ENCODE measurements around the gene OLFML1. TPM values are rescaled to one million over a fixed set of nuclear protein-coding genes. Genes with fewer than 3 reads are reported as not detected.

Gene OLFML1
- total RNA-seq, 1 experiment from 2014 or later = 0.05 TPM

DNA sequence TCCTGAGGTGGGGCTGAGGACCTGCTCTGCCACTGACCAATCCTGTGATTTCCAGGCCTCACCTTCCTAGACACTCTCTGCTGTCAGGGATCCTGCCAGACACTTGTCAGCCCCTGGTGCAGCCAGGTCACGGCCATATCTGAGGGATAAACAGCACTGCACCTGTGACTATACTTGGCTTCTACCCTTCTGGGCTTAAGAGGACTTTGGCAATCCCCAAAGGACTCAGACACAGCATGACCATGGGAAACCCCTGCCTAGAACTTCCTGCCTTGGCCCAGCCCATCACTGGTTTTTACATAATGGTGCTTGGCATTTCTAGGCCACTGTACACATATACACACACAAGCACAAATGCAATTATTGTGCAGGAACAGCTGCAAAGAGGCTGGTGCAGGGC is 11.6 kb upstream of the OLFML1 start:
- DNase-seq (ENCODE audit: extremely low read depth, low read depth) = no peak

DNA sequence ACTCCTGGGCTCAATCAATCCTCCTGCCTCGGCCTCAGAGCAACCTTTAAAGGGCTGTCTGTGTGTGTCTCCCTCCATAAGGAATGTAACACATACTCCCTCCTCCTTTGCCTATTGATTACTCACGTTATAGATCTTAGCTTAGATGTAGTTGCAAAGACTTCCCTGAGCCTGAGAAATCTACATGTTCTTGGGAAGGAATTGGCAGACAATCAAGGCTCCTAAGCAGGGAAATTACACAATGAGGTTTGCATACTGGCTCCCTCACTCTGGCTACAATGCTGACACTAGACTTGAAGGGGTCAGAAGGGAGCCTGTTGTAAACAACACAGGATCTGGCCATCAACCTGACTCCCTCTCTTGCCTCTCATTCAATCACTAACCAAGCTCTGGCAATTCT is 5.2 kb upstream of the OLFML1 start:
- DNase-seq (ENCODE audit: extremely low read depth, low read depth) = no peak

DNA sequence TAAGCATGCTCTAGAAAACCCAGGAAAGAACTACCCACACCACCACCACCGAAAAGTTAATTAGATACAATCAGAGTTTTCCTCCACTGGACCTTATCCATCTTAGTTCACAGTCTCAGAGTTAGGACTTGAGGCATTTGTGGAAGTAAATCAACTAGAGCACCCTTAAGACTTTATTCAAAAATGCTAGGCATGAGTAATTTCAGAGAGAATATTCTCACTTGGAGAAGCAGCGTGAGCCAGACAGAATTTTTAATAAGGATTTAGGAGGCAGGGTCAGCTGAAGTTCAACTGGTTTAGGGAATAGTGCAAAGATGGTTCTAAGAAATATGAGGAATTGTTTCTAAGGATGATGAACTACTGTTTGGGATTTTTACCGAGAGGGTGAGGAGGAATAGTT is 1.2 kb upstream of the OLFML1 start:
- DNase-seq (ENCODE audit: extremely low read depth, low read depth) = no peak

DNA sequence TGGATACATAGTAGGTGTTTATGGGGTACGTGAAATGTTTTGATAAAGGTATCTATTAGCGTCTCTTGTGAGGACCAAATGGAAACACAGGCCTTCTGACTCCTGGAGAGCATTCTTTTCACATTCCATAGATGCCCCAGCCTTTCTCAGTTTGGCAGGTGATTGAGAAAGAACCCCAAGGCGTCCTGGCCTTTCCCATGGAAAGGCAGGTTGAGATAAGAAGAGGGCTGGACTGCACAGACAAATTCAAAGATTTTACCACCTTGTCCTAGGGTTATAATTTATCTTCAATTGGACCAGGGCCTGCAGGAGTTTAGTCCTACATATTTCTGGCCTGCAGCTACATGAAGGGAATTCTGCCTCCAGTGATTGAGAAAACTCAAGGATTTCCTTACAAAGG is 661 bp upstream of the OLFML1 start:
- no peak for DNase-seq (ENCODE audit: extremely low read depth, low read depth)

DNA sequence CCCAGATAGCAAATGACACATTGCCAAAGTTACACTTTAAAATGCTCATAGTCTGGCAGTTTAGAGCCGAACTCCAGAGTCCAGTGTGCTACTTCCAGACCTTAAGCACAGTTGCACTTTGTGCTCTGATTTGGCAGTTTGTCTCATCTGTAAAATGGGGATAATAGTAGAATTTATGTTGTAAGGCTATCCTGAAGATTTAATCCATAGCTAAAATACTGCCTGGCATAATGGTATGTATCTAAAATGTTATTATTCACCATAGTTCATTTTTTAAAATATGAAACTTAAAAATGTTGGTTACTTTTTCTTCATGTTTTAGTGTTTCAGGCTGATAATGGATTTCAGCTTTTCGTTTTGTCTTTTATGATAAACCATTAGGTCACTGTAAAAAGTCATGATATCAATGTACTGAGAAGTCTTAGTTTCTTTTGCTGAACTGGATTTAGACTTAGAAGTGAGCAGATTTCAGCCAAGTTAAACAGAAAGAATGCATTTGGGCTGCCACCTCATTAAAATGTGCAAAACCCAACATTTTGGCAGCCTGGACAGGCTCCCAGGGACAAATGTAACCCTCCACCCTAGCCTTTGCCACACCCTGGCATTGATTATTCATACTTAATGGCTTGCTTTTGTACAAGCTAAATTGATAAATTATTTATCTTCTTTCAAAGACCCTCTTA is 933 bp downstream of the OLFML1 start:
- no peak for DNase-seq (ENCODE audit: extremely low read depth, low read depth)

DNA sequence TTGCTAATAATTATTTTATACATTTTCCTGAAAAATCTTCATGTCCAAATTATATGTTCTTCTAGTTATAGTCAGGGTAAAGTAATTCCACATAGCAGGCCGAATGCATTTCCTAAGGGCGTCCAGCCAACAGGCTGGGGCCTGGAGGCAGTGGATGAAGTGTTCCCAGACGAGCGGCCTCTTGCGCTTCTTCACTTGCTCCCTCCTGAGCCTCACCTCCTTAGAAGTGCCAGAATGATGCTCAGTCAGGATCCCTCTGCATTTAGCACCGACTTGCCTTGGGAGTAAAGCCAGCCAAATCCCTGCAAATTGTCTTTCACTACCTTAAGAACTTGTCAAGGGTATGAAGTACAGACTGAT is 1.5 kb downstream of the OLFML1 start:
- no peak for DNase-seq (ENCODE audit: extremely low read depth, low read depth)

DNA sequence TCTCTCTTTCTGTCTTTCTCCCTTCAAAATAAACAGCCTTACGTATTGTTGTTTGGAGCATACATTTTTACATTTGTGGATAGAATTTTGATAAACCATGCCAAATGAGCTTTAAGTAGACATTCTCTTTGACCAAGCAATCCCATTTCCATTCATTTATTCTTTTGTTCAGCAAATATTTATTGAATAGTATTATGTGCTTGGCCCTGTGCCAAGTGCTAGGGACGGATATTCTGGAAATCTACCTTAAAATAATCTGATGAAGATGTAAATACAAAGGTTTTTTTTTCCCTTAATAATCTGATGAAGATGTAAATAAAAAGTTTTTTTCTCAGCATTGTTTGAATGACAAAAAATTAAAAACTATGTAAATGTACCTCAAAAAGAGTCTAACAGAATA is 2.1 kb downstream of the OLFML1 start:
- no peak for DNase-seq (ENCODE audit: extremely low read depth, low read depth)

DNA sequence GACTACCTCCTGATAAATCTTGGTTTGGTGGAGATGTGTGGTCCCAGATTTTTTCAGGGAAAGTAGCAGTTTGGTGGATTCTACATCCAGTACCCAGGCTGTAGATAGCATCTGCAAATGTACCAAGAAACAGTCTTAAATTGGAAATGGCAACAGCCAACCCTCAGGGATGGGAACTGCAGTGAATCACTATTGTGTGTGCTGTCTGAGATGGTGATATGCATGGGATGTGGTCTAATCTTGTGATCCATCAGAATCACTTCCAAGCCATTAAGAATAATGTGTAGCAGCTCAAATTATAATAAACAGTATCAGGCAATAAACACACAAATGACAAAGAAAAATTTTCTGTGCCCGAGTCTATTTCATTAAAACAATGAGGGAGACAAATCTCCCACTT is 3.4 kb downstream of the OLFML1 start:
- no peak for DNase-seq (ENCODE audit: extremely low read depth, low read depth)

DNA sequence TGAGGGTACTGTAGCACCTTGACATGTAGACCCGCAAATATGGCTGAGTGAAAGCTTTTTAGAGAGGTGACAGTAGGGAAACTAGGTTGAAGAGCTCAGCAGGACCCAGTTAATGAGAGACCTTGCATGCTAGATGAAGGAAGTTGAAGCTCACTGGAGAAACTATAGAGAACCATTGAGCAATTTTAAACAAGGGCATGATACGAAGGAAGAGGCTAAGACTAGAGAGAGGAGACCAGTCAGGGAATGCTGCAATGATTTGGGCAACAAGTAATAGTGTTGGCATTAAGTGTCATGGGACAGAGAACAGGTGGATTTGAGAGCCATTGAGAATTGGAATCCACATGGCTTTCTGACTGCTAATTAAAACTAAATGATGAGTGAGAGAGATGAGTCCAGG is 4.1 kb downstream of the OLFML1 start:
- DNase-seq (ENCODE audit: extremely low read depth, low read depth) = no peak

DNA sequence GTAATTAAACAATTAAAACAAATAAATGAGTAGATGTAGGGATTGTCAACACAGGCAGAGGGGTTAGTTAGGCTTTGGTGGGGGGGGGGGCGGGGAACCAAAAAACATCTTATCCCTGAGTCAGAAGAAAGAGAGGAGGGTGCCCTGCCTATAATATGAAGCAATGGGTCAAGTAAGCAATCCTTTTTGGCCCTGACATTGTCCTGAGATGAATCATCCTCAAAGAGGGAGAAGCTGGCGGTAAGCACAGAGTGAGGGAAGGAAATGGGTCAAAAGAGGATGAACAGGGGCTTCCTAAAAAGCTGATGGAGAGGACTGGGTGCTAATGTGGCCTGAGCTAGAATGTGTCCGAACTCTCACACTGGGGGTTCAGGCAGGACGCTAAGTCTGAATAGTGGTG is 4.7 kb downstream of the OLFML1 start:
- no peak for DNase-seq (ENCODE audit: extremely low read depth, low read depth)

DNA sequence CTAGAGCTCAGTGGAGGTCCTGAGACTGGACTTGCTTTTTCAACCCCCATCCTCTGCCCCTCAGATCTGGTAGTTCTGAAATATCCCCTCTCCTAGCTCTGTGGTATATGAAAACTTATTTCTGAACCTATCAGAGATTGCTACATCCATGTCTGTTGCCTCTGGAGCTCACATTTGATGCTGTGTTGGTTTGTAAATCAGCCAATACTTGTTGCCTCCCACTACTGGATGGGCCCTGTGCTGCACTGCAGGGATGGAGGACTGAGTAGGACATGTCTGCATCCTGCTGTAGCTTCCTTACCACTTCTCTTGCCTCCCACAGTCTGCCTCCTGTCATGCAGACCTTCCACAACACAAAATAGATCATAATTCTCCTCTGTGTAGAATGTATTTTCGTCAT is 5.2 kb downstream of the OLFML1 start:
- DNase-seq (ENCODE audit: extremely low read depth, low read depth) = no peak

DNA sequence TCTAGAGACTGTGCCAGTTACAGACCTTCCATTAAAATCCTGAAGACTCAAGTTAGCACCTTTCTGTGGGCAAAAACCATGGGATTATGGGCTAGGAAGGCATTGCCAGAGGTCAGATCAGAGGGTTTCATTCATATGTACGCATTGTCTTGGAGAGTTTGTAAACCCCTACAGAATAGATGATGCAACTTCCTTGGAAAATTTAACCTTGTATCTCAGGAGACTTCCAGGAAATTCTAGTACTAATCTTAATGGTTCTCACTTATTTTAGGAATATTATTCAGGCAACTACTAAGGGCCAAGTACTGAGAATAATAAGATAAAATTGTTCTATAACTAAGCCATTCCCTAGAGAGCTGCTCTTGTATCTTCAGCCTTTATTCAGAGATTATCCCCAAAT is 6.9 kb downstream of the OLFML1 start:
- DNase-seq (ENCODE audit: extremely low read depth, low read depth) = no peak

DNA sequence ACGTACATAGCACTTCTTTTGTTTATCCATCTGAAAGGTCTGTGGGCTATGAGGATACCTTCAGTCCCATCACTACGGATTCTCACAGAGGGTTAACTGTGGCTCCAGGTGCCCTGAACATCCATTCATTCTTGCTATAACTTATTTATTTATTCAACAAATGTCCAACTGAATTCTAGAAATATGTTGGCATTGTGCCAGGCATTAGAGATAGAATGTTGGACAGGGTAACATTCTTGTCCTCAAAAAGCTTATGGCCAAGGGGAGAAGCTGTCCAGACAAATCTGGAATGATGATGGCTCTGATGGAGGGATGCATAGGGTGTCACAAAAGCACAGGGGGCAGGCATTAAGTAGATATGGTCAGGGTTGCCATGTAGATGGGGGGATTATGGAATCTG is 8.4 kb downstream of the OLFML1 start:
- DNase-seq (ENCODE audit: extremely low read depth, low read depth) = no peak

DNA sequence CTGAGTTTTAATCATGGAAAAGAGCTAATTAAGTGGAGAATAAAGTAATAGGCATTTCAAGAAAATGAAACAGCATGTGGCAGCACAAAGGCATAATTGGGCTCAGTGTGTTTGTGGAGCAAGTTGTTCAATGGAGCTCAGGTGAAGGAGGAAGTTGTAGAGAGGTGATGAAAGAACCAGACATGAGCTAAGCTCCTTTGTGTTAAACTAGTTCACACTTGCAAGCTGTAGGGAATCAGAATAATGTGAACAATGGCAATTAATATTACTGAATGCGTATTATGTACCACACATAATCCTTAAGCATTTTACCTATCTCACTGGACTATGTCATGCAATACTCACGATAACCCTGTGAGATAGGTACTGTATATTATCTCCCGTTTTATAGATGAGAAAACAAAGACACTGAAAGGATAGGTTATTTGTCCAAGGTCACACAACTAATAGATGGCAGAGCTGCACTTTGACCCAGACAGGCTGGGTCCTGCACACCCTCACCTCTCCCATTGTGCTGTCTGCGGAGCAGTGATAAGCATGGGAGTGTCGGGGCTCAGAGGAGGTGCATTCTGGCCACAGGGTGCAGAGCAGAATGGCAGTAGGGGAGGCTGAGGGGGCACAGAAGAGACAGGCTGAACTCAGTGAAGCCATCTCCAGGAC is 8.9 kb downstream of the OLFML1 start:
- DNase-seq (ENCODE audit: extremely low read depth, low read depth) = no peak

DNA sequence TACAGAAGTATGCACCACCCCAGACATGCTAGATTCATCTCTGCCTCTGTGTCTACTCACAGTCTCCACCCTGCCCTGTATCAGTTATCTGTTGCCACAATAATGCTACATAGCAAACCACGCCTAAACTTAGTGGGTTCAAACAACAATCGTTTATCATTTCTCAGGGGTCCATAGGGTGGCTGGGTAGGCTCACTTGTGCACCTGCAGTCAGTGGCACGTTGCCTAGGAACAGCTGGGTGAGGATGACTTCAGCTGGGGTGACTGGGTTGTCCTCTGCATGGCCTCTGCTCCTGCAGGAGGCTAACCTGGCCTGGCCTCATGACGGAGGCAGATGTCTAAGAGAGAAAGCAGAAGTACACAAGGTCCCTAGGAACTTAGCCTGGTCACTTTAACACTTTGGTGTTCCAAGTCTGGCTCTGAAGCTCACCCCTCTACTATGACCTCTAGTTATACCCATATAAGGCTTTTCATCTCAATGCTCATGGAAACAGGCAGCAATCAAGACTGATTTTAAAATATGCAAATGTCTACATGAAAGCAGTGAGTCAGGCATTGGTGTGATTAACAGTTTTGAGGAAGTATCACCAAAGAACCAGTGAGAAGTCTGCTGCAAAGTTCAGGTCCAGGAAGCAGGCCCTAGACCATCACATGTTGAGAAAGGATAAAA is 10.7 kb downstream of the OLFML1 start:
- no peak for DNase-seq (ENCODE audit: extremely low read depth, low read depth)

DNA sequence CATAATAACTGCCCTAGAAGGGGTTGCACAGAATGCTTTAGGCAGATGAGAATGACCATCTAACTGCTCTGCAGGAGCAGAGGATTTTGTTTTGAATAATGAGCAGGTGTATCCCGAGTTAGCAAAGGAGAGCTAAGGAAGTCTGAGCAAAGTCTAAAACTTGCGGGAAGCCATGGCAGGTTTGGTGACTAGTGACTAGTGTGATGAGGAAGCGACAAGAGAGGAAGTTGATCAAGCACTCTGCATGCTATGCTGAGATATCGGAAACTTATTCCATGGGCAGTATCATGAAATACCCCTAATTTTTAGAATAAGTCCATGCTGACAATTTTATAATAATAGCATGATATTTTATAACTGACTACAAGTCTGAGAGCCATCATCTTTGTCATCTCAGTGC is 12.9 kb downstream of the OLFML1 start:
- no peak for DNase-seq (ENCODE audit: extremely low read depth, low read depth)

DNA sequence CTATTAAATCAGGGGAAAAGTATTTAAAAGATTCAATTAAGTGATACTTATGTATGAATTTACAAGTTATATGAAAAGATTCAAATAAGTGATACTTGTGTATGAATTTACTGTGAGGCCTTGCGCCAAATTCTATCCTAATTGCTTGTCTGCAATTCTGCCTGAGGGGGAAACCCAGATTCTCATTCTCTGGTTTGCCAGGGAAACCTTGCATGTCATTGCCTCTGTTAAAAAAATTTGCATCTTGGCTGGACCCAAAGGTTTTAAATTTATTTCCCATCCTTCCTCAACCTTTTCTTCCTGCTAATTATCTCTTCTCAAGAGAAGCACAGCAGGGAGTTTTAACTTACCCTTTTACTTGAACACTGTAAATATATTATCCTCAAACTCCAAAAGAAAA is 13.8 kb downstream of the OLFML1 start:
- DNase-seq (ENCODE audit: extremely low read depth, low read depth) = no peak

DNA sequence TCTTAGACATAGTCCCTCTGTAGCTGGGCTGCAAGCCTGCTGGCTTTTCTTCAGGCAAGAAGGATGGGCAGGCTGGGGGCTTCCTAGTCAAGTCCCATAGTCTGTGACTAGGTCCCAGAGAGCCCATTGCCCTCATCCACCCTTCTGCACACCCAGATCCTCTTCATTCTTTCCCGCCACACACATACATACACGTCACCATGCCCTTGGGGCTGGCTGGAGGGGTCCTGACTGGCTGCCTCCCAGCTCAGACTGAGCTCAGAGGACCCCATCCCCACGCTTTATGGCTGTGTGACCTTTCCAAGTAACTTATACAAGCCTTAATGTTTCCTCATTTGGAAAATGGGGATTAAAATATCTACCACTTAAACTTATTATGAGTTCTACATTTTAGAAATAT is 14.9 kb downstream of the OLFML1 start:
- no peak for DNase-seq (ENCODE audit: extremely low read depth, low read depth)

DNA sequence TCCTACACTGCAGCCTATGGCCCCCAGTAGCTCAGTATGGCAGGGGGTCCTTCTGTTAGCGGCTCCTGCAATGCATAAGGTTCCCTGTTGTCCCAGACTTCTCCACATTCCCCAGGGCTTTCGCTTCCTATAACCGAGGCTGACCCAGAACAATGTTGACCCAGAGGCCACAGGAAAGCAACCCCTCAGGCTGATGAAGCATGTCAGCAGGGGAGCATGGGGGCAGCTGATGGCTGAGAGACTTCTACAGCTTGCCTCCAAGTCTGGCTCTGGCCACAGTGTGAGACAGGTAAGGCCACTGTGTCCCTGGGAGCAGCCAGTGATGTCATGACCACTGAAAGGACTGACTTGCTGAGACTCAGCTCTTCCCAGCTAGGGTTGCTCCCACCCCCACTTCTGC is 15.9 kb downstream of the OLFML1 start:
- DNase-seq (ENCODE audit: extremely low read depth, low read depth) = no peak

DNA sequence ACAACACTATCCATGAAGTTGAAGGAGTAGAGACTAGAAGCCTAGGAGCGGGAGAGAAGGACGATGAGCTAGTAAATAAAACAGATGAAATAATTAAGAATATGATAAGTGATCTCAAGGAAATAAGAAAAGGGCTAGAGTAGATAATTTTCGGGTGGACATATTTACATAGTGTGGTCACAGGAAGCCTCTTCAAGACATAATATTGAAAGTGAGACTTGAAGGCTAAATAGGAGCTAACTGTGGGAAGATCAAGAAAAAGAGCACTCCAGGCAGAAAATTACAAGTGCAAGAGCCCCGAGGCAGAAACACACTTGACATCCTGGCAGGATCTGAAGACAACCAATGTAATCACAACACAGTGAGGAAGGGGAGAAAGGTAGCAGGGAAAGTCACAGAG is 16.6 kb downstream of the OLFML1 start:
- no peak for DNase-seq (ENCODE audit: extremely low read depth, low read depth)

DNA sequence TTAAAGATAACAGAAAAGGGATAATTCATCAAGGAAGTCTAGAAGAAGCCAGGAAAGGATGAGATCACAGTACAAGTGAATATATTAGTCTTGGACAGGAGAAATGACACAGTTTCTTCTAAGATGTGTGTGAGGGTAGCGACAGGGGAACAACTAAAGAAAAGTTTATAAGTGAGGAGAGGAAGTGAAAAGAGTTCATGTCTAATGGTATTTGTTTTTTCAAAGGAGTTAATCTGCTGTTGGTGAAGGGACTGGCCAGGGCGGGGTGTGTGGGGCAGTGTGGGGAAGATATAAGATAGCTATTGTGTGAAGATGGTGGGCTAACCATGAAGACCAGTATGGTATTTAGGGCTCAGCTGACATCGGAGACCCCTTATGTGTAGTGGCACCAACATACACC is 20.9 kb downstream of the OLFML1 start:
- DNase-seq (ENCODE audit: extremely low read depth, low read depth) = no peak

DNA sequence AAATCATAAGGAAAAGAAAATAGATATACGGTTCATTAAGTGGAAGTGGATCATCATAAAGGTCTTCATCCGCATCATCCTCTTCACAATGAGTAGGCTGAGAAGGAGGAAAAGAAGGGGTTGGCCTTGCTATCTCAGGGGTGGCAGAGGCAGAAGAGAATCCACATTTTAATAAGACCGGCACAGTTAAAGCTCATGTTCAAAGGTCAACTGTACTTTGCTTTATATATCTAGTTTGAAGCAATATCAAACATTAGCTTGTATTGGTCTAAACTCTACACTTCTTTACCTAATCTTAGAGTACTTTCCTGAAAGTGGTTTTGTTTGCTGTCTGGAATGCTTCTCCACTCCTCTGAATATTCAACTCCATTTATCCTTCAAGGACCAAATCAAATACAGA is 22.8 kb downstream of the OLFML1 start:
- no peak for DNase-seq (ENCODE audit: extremely low read depth, low read depth)

Data from NCI-H460 (cell line).